Testis (tissue), 2 donors: ENCODE measurements around the gene ALDH5A1.

ENCODE experiments used
- CTCF ChIP-seq, 3 experiments: fragments of 450-650 bp in 2 of 3; fragments of 200-600 bp in 1 of 3; sonication (generic) in 1 of 3; IDR thresholded peaks; one replicate each; pipeline ENCODE4 v1.5.1; 2016 to 2019; ENCODE audit warnings: antibody characterized with exemption in 3 of 3, mild to moderate bottlenecking in 2 of 3, moderate library complexity in 1 of 3
- POLR2A ChIP-seq: fragments of 450-650 bp; IDR thresholded peaks from one replicate; pipeline ENCODE4 v1.6.1; 2017; ENCODE audit warnings: antibody characterized with exemption, mild to moderate bottlenecking, moderate library complexity

GRCh38 chr6:24558516-24558915 lies 63.7 kb downstream of the ALDH5A1 start:
- TF ChIP-seq CTCF (IDR thresholded peaks at IDR 0.05) (no peak), POLR2A (no peak)
